DND-41 (cell line): ENCODE data around the gene HSFX1.
"Not testable (repeated sequence)": the region's sequence is repeated elsewhere in the genome, so short reads cannot be mapped to it uniquely, and the experiment has no call there.

Experiments
- ATAC-seq: fragments of 200-7000 bp; cut with Tn5 transposase; 3 replicates; pipeline ENCODE4 v1.9.1; 2021; ENCODE audit warnings: low read depth; ENCODE audit not compliant: insufficient read depth
- DNase-seq: peaks from one replicate; pipeline ENCODE4 v3.0.0-alpha.2; 2020
- H2AFZ ChIP-seq: 2 replicates; pipeline ENCODE4 v1.6.0; 2012; ENCODE audit warnings: low read depth, low read length
- H3K27ac ChIP-seq: 2 replicates; pipeline ENCODE4 v1.5.1; 2012; ENCODE audit warnings: low read length, inconsistent platforms
- H3K27me3 ChIP-seq: fragments of 200-600 bp; sonication (generic); 2 replicates; pipeline ENCODE4 v1.6.0; 2012; ENCODE audit warnings: low read length, mild to moderate bottlenecking, inconsistent platforms; ENCODE audit not compliant: insufficient read depth, poor library complexity
- H3K36me3 ChIP-seq: 2 replicates; pipeline ENCODE4 v1.5.1; 2012; ENCODE audit warnings: low read length, inconsistent platforms; ENCODE audit not compliant: insufficient read depth
- H3K4me1 ChIP-seq: 2 replicates; pipeline ENCODE4 v1.5.1; 2012; ENCODE audit warnings: mild to moderate bottlenecking, low read length; ENCODE audit not compliant: insufficient read depth
- H3K4me2 ChIP-seq: 2 replicates; pipeline ENCODE4 v1.6.0; 2012; ENCODE audit warnings: mild to moderate bottlenecking, moderate library complexity, low read length, inconsistent platforms; ENCODE audit not compliant: insufficient read depth
- H3K4me3 ChIP-seq, 2 experiments: fragments of 200-600 bp in 1 of 2; shearing (Covaris generic) in 1 of 2; 2 replicates each; pipeline ENCODE4 v1.5.1; 2012 to 2016; ENCODE audit warnings: inconsistent platforms in 2 of 2, low read length in 2 of 2, mild to moderate bottlenecking in 2 of 2, low read depth in 1 of 2, moderate library complexity in 1 of 2
- H3K79me2 ChIP-seq: 2 replicates; pipeline ENCODE4 v1.6.0; 2012; ENCODE audit warnings: low read length, inconsistent platforms; ENCODE audit not compliant: insufficient read depth
- H3K9ac ChIP-seq: 2 replicates; pipeline ENCODE4 v1.6.0; 2012; ENCODE audit warnings: low read depth, mild to moderate bottlenecking, inconsistent platforms, low read length, moderate library complexity
- H3K9me3 ChIP-seq: 2 replicates; pipeline ENCODE4 v1.5.1; 2012; ENCODE audit warnings: low read length, moderate library complexity, mild to moderate bottlenecking, inconsistent platforms; ENCODE audit not compliant: insufficient read depth, severe bottlenecking
- H4K20me1 ChIP-seq: 2 replicates; pipeline ENCODE4 v1.6.0; 2012; ENCODE audit warnings: low read length; ENCODE audit not compliant: insufficient read depth
- EZH2 ChIP-seq: IDR thresholded peaks from 3 replicates; pipeline ENCODE4 v1.6.1; 2012; ENCODE audit warnings: borderline replicate concordance, low read depth, mild to moderate bottlenecking, moderate library complexity, low read length, inconsistent platforms; ENCODE audit not compliant: severe bottlenecking
- TF ChIP-seq, protein P1 (sequence below): IDR thresholded peaks from 2 replicates; pipeline ENCODE4 v1.5.1; 2012; ENCODE audit warnings: borderline replicate concordance, low read length, moderate library complexity, mild to moderate bottlenecking; ENCODE audit not compliant: poor library complexity, severe bottlenecking; ENCODE audit errors: extremely low read depth

HSFX1 gene

DNA sequence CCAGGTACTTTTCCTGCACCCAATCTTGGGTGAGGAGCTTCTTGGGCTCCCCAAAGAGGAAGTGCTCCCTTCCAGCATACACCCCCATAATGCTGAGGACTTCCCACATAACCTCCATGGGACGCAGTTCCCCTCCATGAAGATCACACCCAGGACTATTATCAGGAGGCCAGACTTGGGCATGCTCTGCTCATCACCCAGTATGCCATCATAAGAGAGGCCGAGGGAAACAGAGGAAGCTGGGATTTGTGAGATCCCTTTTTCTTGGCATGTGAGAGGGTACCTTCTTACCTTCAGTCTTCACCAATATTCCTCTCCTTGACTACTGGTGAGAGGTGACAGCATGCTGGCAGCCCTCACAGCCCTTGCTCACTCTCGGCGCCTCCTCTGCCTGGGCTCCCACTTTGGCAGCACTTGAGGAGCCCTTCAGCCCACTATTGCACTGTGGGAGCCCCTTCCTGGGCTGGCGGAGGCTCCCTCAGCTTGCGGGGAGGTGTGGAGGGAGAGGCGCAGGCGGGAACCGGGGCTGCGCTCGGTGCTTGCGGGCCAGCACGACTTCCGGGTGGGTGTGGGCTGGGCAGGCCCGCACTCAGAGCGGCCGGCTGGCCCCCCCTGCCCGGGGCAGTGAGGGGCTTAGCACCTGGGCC lies 15.7 kb upstream of the HSFX1 start:
- no peaks in the 10 kb centered on the region for H3K4me1 ChIP-seq
- DNase-seq (no peak), ATAC-seq (no peak)
- H3K27ac ChIP-seq, result no peak overlapping the region
- H3K4me3 ChIP-seq, result no peak overlapping the region
- no peaks in the 10 kb centered on the region for H3K9me3 ChIP-seq
- no peak overlapping the region for H3K4me2 ChIP-seq
- H4K20me1 ChIP-seq, result no peaks in the 10 kb centered on the region
- H3K9ac ChIP-seq, result no peak overlapping the region
- no peaks in the 10 kb centered on the region for H3K36me3 ChIP-seq
- no peaks in the 10 kb centered on the region for H3K79me2 ChIP-seq
- TF ChIP-seq, protein P1, sequence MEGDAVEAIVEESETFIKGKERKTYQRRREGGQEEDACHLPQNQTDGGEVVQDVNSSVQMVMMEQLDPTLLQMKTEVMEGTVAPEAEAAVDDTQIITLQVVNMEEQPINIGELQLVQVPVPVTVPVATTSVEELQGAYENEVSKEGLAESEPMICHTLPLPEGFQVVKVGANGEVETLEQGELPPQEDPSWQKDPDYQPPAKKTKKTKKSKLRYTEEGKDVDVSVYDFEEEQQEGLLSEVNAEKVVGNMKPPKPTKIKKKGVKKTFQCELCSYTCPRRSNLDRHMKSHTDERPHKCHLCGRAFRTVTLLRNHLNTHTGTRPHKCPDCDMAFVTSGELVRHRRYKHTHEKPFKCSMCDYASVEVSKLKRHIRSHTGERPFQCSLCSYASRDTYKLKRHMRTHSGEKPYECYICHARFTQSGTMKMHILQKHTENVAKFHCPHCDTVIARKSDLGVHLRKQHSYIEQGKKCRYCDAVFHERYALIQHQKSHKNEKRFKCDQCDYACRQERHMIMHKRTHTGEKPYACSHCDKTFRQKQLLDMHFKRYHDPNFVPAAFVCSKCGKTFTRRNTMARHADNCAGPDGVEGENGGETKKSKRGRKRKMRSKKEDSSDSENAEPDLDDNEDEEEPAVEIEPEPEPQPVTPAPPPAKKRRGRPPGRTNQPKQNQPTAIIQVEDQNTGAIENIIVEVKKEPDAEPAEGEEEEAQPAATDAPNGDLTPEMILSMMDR, result no peak
- TF ChIP-seq EZH2, result no peak
- peaks cover 3% of the 10 kb centered on the region for H3K27me3 ChIP-seq
- H2AFZ ChIP-seq, result no peak overlapping the region

DNA sequence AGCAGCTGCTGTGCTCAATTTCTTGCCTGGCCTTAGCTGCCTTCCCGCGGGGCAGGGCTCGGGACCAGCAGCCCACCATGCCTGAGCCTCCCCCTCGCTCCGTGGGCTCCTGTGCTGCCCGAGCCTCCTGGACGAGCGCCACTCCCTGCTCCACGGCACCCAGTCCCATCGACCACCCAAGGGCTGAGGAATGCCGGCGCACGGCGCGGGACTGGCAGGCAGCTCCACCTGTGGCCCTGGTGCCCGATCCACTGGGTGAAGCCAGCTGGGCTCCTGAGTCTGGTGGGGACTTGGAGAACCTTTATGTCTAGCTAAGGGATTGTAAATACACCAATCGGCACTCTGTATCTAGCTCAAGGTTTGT lies 15.2 kb upstream of the HSFX1 start:
- not testable (repeated sequence) for H3K4me1 ChIP-seq, H3K27me3 ChIP-seq, ATAC-seq, H2AFZ ChIP-seq, H3K4me2 ChIP-seq, H3K4me3 ChIP-seq, H3K9ac ChIP-seq, H3K27ac ChIP-seq, H3K79me2 ChIP-seq, H3K9me3 ChIP-seq, H4K20me1 ChIP-seq, DNase-seq, H3K36me3 ChIP-seq

DNA sequence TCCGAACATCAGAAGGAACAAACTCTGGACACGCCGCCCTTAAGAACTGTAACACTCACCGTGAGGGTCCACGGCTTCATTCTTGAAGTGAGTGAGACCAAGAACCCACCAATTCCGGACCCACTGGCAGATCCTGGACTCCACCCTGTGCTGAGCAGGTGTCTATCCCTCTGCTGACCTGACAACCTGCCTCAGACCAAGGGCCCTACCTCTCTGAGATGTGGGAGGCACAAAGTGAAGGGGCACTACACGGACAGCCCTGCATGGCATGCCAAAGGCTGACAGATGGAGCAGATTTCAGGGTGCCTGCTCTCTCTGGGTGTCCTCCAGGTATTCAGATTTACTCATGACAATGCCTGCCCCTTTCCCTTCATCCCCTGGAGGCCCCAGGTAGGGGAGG lies 14.0 kb upstream of the HSFX1 start:
- H4K20me1 ChIP-seq, result no peaks in the 10 kb centered on the region

DNA sequence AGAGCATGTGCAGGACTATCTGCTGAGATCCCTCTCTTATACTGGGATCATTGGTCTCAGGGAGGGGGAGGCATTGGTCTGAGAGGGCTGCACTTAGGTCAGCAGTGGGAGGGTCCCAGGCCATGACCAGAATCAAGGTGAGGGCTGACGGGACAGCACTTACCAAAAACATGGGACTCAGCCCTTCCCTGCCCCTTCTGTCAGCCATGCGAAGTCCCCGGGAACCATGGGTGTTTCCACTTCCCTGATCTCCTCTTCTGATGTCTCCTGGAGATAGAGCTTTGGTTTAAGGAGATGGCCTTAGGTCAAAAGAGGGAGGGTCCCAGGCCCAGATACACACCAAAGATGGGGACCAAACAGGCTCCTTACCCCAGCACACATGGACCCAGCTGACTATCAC lies 12.9 kb upstream of the HSFX1 start:
- Histone ChIP-seq H3K4me2 (no peak overlapping the region), H3K9ac (no peak overlapping the region), H3K4me1 (no peaks in the 10 kb centered on the region), H3K79me2 (no peaks in the 10 kb centered on the region), H3K27me3 (no peaks in the 10 kb centered on the region), H2AFZ (no peak overlapping the region), H3K4me3 (no peak overlapping the region), H4K20me1 (no peaks in the 10 kb centered on the region), H3K9me3 (no peaks in the 10 kb centered on the region), H3K27ac (no peak overlapping the region), H3K36me3 (no peaks in the 10 kb centered on the region)
- ATAC-seq (no peak), DNase-seq (no peak)
- TF ChIP-seq, protein P1, result no peak
- TF ChIP-seq EZH2, result no peak

More for the DNA sequence above, 14.0 kb upstream of the HSFX1 start:
- Histone ChIP-seq H3K27ac (no peak overlapping the region), H3K79me2 (no peaks in the 10 kb centered on the region), H3K36me3 (no peaks in the 10 kb centered on the region), H3K9ac (no peak overlapping the region), H3K9me3 (no peaks in the 10 kb centered on the region), H3K27me3 (peaks cover 3% of the 10 kb centered on the region), H3K4me2 (no peak overlapping the region), H3K4me1 (no peaks in the 10 kb centered on the region), H2AFZ (no peak overlapping the region), H3K4me3 (no peak overlapping the region)
- ATAC-seq (no peak), DNase-seq (no peak)
- TF ChIP-seq, protein P1, result no peak
- no peak for TF ChIP-seq EZH2

DNA sequence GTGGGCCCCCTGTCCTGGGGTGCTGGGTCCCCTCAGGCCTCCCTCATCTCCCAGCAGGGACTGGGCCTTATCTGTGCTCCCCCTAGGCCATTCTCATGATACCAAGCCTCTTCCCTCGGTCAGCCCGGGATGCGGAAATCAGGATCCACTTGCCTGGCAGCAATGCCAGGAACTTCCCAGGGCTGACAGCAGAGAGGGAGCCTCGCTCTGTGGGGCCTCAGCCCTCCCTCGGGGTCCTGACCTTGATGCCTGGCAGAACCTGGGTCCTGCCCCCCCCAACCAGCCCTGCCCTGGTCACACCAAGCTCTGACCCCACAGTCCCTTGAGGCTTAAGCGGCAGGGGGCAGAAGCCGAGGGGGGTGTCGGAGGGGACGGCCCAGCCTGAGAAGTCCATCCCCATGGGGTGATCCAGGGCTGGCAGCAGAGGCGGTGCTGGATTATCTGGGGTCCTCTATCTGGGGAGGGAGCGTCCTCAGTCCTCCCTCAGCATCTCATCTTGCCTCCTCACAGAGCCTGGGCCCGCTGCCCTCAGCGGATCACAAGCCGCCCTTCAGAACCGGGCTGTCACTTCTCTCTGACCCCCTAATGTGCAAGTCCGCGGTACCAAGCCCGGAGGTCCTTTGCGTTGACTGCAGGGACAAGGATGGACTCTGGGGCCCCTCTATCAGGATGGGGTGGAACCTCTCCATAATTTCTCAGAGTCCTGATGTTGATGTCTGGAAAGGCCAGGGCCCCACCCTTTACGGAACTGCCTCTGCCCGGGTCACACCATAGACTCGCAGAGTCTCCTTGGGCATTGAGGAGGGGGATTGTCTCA lies 11.8 kb upstream of the HSFX1 start:
- not testable (repeated sequence) for H3K27me3 ChIP-seq

More for the DNA sequence above, 11.8 kb upstream of the HSFX1 start:
- not testable (repeated sequence) for H3K27ac ChIP-seq, H4K20me1 ChIP-seq, H3K4me3 ChIP-seq, H3K4me1 ChIP-seq, H3K9me3 ChIP-seq, H3K79me2 ChIP-seq, H2AFZ ChIP-seq, ATAC-seq, H3K9ac ChIP-seq, H3K4me2 ChIP-seq, DNase-seq, H3K36me3 ChIP-seq
